H9 (cell line): ENCODE data around the gene GSE1. TPM values are rescaled to one million over a fixed set of nuclear protein-coding genes. Genes with fewer than 3 reads are reported as not detected.

Source experiments
- DNase-seq: peaks from one replicate; pipeline ENCODE4 v3.0.0-alpha.2; 2017
- H2AFZ ChIP-seq: one replicate; pipeline ENCODE4 v1.6.1; 2013; ENCODE audit warnings: mild to moderate bottlenecking, low read length, control low read depth, moderate library complexity
- H2AK5ac ChIP-seq: 2 replicates; pipeline ENCODE4 v1.6.1; 2013; ENCODE audit warnings: low read length, control low read depth, mixed read lengths; ENCODE audit not compliant: insufficient read length
- H2BK120ac ChIP-seq: one replicate; pipeline ENCODE4 v1.6.1; 2013; ENCODE audit warnings: low read depth, mild to moderate bottlenecking, low read length, control low read depth, inconsistent platforms; ENCODE audit not compliant: poor library complexity, severe bottlenecking
- H2BK12ac ChIP-seq: 2 replicates; pipeline ENCODE4 v1.6.1; 2013; ENCODE audit warnings: low read length, control low read depth, mixed read lengths, low read depth; ENCODE audit not compliant: insufficient read length
- H2BK15ac ChIP-seq: 2 replicates; pipeline ENCODE4 v1.6.1; 2013; ENCODE audit warnings: low read depth, low read length, control low read depth
- H2BK20ac ChIP-seq: one replicate; pipeline ENCODE4 v1.6.1; 2013; ENCODE audit warnings: low read depth, mild to moderate bottlenecking, low read length, control low read depth, inconsistent platforms; ENCODE audit not compliant: poor library complexity, severe bottlenecking
- H2BK5ac ChIP-seq: 2 replicates; pipeline ENCODE4 v1.6.1; 2013; ENCODE audit warnings: low read length, control low read depth, mixed read lengths; ENCODE audit not compliant: insufficient read length
- H3K14ac ChIP-seq: 2 replicates; pipeline ENCODE4 v1.6.1; 2013; ENCODE audit warnings: low read length, control low read depth; ENCODE audit not compliant: insufficient read depth
- H3K18ac ChIP-seq: 2 replicates; pipeline ENCODE4 v1.6.1; 2013; ENCODE audit warnings: low read depth, mild to moderate bottlenecking, mixed read lengths, low read length, control low read depth; ENCODE audit not compliant: insufficient read length
- H3K23ac ChIP-seq: 2 replicates; pipeline ENCODE4 v1.6.1; 2013; ENCODE audit warnings: low read length, control low read depth, mixed read lengths, low read depth; ENCODE audit not compliant: insufficient read length
- H3K23me2 ChIP-seq: 2 replicates; pipeline ENCODE4 v1.6.1; 2013; ENCODE audit warnings: low read depth, mild to moderate bottlenecking, mixed read lengths, low read length, control low read depth; ENCODE audit not compliant: insufficient read length, poor library complexity, severe bottlenecking
- H3K27ac ChIP-seq: 2 replicates; pipeline ENCODE4 v1.5.1; 2013; ENCODE audit warnings: low read length, control low read depth, mixed read lengths, low read depth; ENCODE audit not compliant: insufficient read length
- H3K27me3 ChIP-seq: 2 replicates; pipeline ENCODE4 v1.6.1; 2013; ENCODE audit warnings: low read length, control low read depth, inconsistent platforms; ENCODE audit not compliant: insufficient read depth
- H3K4ac ChIP-seq: 2 replicates; pipeline ENCODE4 v1.6.1; 2013; ENCODE audit warnings: low read depth, mild to moderate bottlenecking, control low read depth, inconsistent platforms, low read length, moderate library complexity
- H3K4me1 ChIP-seq: 2 replicates; pipeline ENCODE4 v1.6.1; 2013; ENCODE audit warnings: low read length, control low read depth, inconsistent platforms; ENCODE audit not compliant: insufficient read depth
- H3K4me2 ChIP-seq: 2 replicates; pipeline ENCODE4 v1.6.1; 2013; ENCODE audit warnings: low read length, control low read depth, mixed read lengths; ENCODE audit not compliant: insufficient read length, insufficient read depth
- H3K56ac ChIP-seq: 2 replicates; pipeline ENCODE4 v1.6.1; 2013; ENCODE audit warnings: low read depth, mild to moderate bottlenecking, mixed read lengths, low read length, control low read depth; ENCODE audit not compliant: insufficient read length
- H3K79me1 ChIP-seq: 2 replicates; pipeline ENCODE4 v1.6.1; 2013; ENCODE audit warnings: low read depth, mild to moderate bottlenecking, moderate library complexity, low read length, control low read depth, inconsistent platforms; ENCODE audit not compliant: insufficient read depth, poor library complexity, severe bottlenecking
- H3K79me2 ChIP-seq: 2 replicates; pipeline ENCODE4 v1.6.1; 2013; ENCODE audit warnings: low read length, control low read depth, inconsistent platforms; ENCODE audit not compliant: insufficient read depth
- H3K9ac ChIP-seq: 2 replicates; pipeline ENCODE4 v1.6.1; 2013; ENCODE audit warnings: low read length, control low read depth, mixed read lengths; ENCODE audit not compliant: insufficient read length; ENCODE audit errors: extremely low read depth
- H3K9me3 ChIP-seq: one replicate; pipeline ENCODE4 v1.6.1; 2013; ENCODE audit warnings: low read depth, low read length, inconsistent platforms; ENCODE audit not compliant: control insufficient read depth
- H3T11ph ChIP-seq: one replicate; pipeline ENCODE4 v1.6.1; 2013; ENCODE audit warnings: mild to moderate bottlenecking, low read length, control low read depth, inconsistent platforms
- H4K20me1 ChIP-seq: one replicate; pipeline ENCODE4 v1.6.1; 2013; ENCODE audit not compliant: control insufficient read depth, insufficient read length, insufficient read depth
- H4K5ac ChIP-seq: 2 replicates; pipeline ENCODE4 v1.6.1; 2013; ENCODE audit warnings: low read depth, mild to moderate bottlenecking, mixed read lengths, low read length, control low read depth; ENCODE audit not compliant: insufficient read length
- H4K8ac ChIP-seq: replicated peaks from 2 replicates; pipeline ENCODE4 v1.6.1; 2013; ENCODE audit warnings: low read length, control low read depth, mixed read lengths, low read depth; ENCODE audit not compliant: insufficient read length
- H4K91ac ChIP-seq: 2 replicates; pipeline ENCODE4 v1.6.1; 2013; ENCODE audit warnings: low read depth, mild to moderate bottlenecking, moderate library complexity, mixed read lengths, low read length, control low read depth; ENCODE audit not compliant: insufficient read length
- H3K27ac Mint-ChIP-seq, 3 experiments: 2 replicates in 2 of 3; 3 replicates in 1 of 3; pipeline ENCODE4 v1.8.0; 2020 to 2021; ENCODE audit warnings: mixed read lengths in 3 of 3, mild to moderate bottlenecking in 1 of 3, moderate library complexity in 1 of 3
- H3K27me3 Mint-ChIP-seq: 2 replicates; pipeline ENCODE4 v1.8.0; 2021; ENCODE audit warnings: low read depth, mild to moderate bottlenecking, moderate library complexity, mixed read lengths
- H3K36me3 Mint-ChIP-seq, 3 experiments: 2 replicates in 2 of 3; 3 replicates in 1 of 3; pipeline ENCODE4 v1.8.0; 2020 to 2021; ENCODE audit warnings: low read depth in 3 of 3, mixed read lengths in 3 of 3; ENCODE audit not compliant: insufficient read depth in 1 of 3
- H3K4me1 Mint-ChIP-seq, 2 experiments: 2 replicates each; pipeline ENCODE4 v1.8.0; 2020; ENCODE audit warnings: mixed read lengths in 2 of 2
- H3K4me3 Mint-ChIP-seq, 2 experiments: 2 replicates in 1 of 2; 3 replicates in 1 of 2; pipeline ENCODE4 v1.8.0; 2020 to 2021; ENCODE audit warnings: mild to moderate bottlenecking in 2 of 2, mixed read lengths in 2 of 2, moderate library complexity in 1 of 2
- H3K9me3 Mint-ChIP-seq, 2 experiments: 2 replicates in 1 of 2; 3 replicates in 1 of 2; pipeline ENCODE4 v1.8.0; 2020; ENCODE audit warnings: mild to moderate bottlenecking in 2 of 2, mixed read lengths in 2 of 2, moderate library complexity in 1 of 2
- CTCF ChIP-seq: fragments of 200-600 bp; sonication (generic); conservative IDR thresholded peaks from 3 replicates; pipeline ENCODE4 v1.8.0; 2021; ENCODE audit warnings: antibody characterized with exemption, mild to moderate bottlenecking
- WGBS: extraction: QIAGEN DNeasy Blood & Tissue Kit; methylation state at CpG from one replicate; pipeline ENCODE4 v1.1.7; 2013; ENCODE audit warnings: missing lambda C conversion rate, low lambda C conversion rate, mixed read lengths; ENCODE audit not compliant: insufficient read length; ENCODE audit errors: extremely low coverage; 5-methylcytosine and 5-hydroxymethylcytosine counted together
- total RNA-seq: library from RNA; stranded (reverse); gene quantifications from 2 replicates; pipeline ENCODE4 v1.2.1, GENCODE V29; 2021

GSE1 gene
- total RNA-seq, 1 experiment from 2014 or later = 125 TPM

GRCh38 chr16:85624646-85625045, 11.5 kb downstream of the GSE1 start:
- Histone ChIP-seq H3T11ph (no peak overlapping the region), H3K79me1 (peaks cover 14% of the 10 kb centered on the region), H4K91ac (no peak overlapping the region), H2AK5ac (no peak overlapping the region), H2BK120ac (no peak overlapping the region), H3K56ac (no peak overlapping the region), H3K4me1 (peaks cover 3% of the 10 kb centered on the region; the same call in 1 of the 2 replicates), H3K23me2 (no peaks in the 10 kb centered on the region), H3K9ac (no peak overlapping the region), H3K9me3 (no peaks in the 10 kb centered on the region), H3K14ac (no peak overlapping the region; the same call in 1 of the 2 replicates), H4K20me1 (peaks cover 5% of the 10 kb centered on the region), H3K27me3 (no peaks in the 10 kb centered on the region), H3K79me2 (peaks cover 66% of the 10 kb centered on the region; the same call in 1 of the 2 replicates), H2AFZ (no peak overlapping the region), H3K4ac (no peak overlapping the region), H2BK20ac (no peak overlapping the region), H3K4me2 (no peak overlapping the region), H2BK15ac (no peak overlapping the region), H4K8ac (no peak overlapping the region), H4K5ac (no peak overlapping the region), H3K18ac (no peak overlapping the region), H2BK5ac (no peak overlapping the region), H3K23ac (no peak overlapping the region), H3K27ac (no peak overlapping the region), H2BK12ac (no peak overlapping the region)
- Mint-ChIP-seq H3K36me3 (peaks cover 20 to 36% (median 31%) of the 10 kb centered on the region in 3 experiments), H3K9me3 (peaks cover 9% of the 10 kb centered on the region in 2 experiments), H3K4me3 (no peak overlapping the region; a peak in 1 of 5 replicates), H3K27ac (no peak overlapping the region), H3K4me1 (peaks cover 49 to 63% of the 10 kb centered on the region in 2 experiments), H3K27me3 (no peaks in the 10 kb centered on the region)
- TF ChIP-seq CTCF = no peak
- WGBS = no CpG with 5 or more reads among the region's 17 CpGs
- DNase-seq = no peak
